Neural cell (in vitro differentiated cells): ENCODE measurements around the gene FBXO47.

Experiments
- CTCF ChIP-seq: fragments of 450-650 bp; IDR thresholded peaks from 2 replicates; pipeline ENCODE4 v1.5.1; 2014; ENCODE audit warnings: antibody characterized with exemption, mild to moderate bottlenecking, moderate library complexity; ENCODE audit not compliant: poor library complexity, severe bottlenecking
- EZH2 ChIP-seq: fragments of 200-600, 300-800 bp; shearing (Covaris generic), sonication (generic); IDR thresholded peaks from 2 replicates; pipeline ENCODE4 v1.6.1; 2014; ENCODE audit warnings: antibody characterized with exemption, low read length, borderline replicate concordance, mild to moderate bottlenecking; ENCODE audit not compliant: insufficient read depth, poor library complexity, severe bottlenecking
- POLR2AphosphoS5 ChIP-seq: IDR thresholded peaks from 2 replicates; pipeline ENCODE4 v1.6.1; 2012
- REST ChIP-seq: IDR thresholded peaks from 2 replicates; pipeline ENCODE4 v1.6.1; 2012; ENCODE audit warnings: borderline replicate concordance
- TAF1 ChIP-seq: IDR thresholded peaks from 2 replicates; pipeline ENCODE4 v1.6.1; 2012; ENCODE audit warnings: low read depth

DNA sequence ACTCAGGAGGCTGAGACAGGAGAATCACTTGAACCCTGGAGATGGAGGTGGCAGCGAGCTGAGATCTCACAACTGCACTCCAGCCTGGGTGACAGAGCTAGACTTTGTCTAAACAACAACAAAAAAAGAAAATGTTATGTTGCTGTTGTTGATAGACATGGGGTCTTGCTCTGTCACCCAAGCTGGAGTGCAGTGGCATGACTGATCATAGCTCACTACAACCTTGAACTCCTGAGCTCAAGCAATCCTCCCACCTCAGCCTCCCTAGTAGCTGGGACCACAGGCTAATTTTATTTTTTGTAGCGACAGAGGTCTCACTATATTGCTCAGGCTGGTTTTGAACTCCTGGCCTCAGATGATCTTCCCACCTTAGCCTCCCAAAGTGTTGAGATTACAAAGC lies 20.0 kb downstream of the FBXO47 start:
- TF ChIP-seq POLR2AphosphoS5 (no peak), EZH2 (no peak), TAF1 (no peak), CTCF (no peak), REST (no peak)
